K562 (cell line): ENCODE results near the gene ATP9B. TPM values are rescaled to one million over a fixed set of nuclear protein-coding genes. Genes with fewer than 3 reads are reported as not detected.

ENCODE experiments used
- ATAC-seq: fragments of 200-7000 bp; cut with Tn5 transposase; 3 replicates; pipeline ENCODE4 v1.9.1; 2020; ENCODE audit warnings: moderate library complexity
- BruUV-seq: library from RNA; stranded (reverse); fragments of 400-500 nt; replicated peaks from 2 replicates; lab custom pipeline; 2021; lab: Mats Ljungman, UMichigan
- CTCF ChIA-PET: fragments of 300-600 bp; formaldehyde crosslinking; extraction: SDS; loops from one replicate; lab custom pipeline; 2021; ENCODE audit warnings: low intra/inter-chr PET ratio; lab: Yijun Ruan, JAX
- POLR2A ChIA-PET: fragments of 300-600, 350-650 bp; sonication (Branson Sonifier 250); formaldehyde crosslinking; extraction: SDS; loops from one replicate; lab custom pipeline; 2021; ENCODE audit warnings: antibody characterized with exemption, inconsistent platforms; lab: Yijun Ruan, JAX
- DNase-seq, 4 experiments: peaks; one replicate each; pipeline versions ENCODE4 v3.0.0 to v3.0.0-alpha.2; 2011 to 2018; ENCODE audit warnings: low spot score in 3 of 4, mixed read lengths in 3 of 4; ENCODE audit errors: extremely low read depth in 1 of 4
- FAIRE-seq: peaks from 2 replicates; lab custom pipeline; 2011; peaks lifted over from hg19 to GRCh38; lab: Jason Lieb, UNC
- H2AFZ ChIP-seq: 2 replicates; pipeline ENCODE4 v1.6.0; 2011; ENCODE audit warnings: low read depth, low read length, control low read depth, inconsistent platforms
- H3K27ac ChIP-seq: fragments of 200-600 bp; 3 replicates; pipeline ENCODE4 v1.8.0; 2011; ENCODE audit warnings: low read depth, mild to moderate bottlenecking, control low read depth, inconsistent platforms, low read length, moderate library complexity, mixed read lengths; ENCODE audit errors: extremely low read depth
- H3K27me3 ChIP-seq, 2 experiments: fragments of 300-600 bp in 1 of 2; 2 replicates in 1 of 2; 3 replicates in 1 of 2; pipeline versions ENCODE4 v1.6.0 to v1.8.0; 2011; ENCODE audit warnings: inconsistent platforms in 2 of 2, low read length in 2 of 2, mild to moderate bottlenecking in 1 of 2, mixed read lengths in 1 of 2, moderate library complexity in 1 of 2; ENCODE audit not compliant: control insufficient read depth in 2 of 2, insufficient read depth in 2 of 2
- H3K36me3 ChIP-seq: fragments of 300-600 bp; 3 replicates; pipeline ENCODE4 v1.8.0; 2011; ENCODE audit warnings: mild to moderate bottlenecking, low read length, inconsistent platforms; ENCODE audit not compliant: control insufficient read depth, insufficient read depth
- H3K4me1 ChIP-seq, 2 experiments: fragments of 200-600 bp in 1 of 2; replicated peaks in 1 of 2; 2 replicates in 1 of 2; 3 replicates in 1 of 2; pipeline versions ENCODE4 v1.5.1 to v1.8.0; 2011; ENCODE audit warnings: inconsistent platforms in 2 of 2, low read length in 2 of 2, mild to moderate bottlenecking in 1 of 2, mixed read lengths in 1 of 2, moderate library complexity in 1 of 2; ENCODE audit not compliant: control insufficient read depth in 2 of 2, insufficient read depth in 2 of 2
- H3K4me2 ChIP-seq: 2 replicates; pipeline ENCODE4 v1.6.1; 2011; ENCODE audit warnings: low read length, control low read depth, inconsistent platforms, mixed read lengths; ENCODE audit not compliant: insufficient read depth
- H3K4me3 ChIP-seq: fragments of 200-600 bp; sonication (generic), shearing (Covaris generic); 2 replicates; pipeline ENCODE4 v1.5.1; 2016; ENCODE audit warnings: control low read depth, inconsistent platforms
- H3K79me2 ChIP-seq: fragments of 200-600 bp; 3 replicates; pipeline ENCODE4 v1.8.0; 2011; ENCODE audit warnings: low read length, inconsistent platforms; ENCODE audit not compliant: control insufficient read depth, insufficient read depth
- H3K9ac ChIP-seq, 2 experiments: 2 replicates each; pipeline versions ENCODE4 v1.6.0 to v1.6.1; 2011; ENCODE audit warnings: low read depth in 2 of 2, low read length in 2 of 2, control low read depth in 1 of 2, inconsistent platforms in 1 of 2, mild to moderate bottlenecking in 1 of 2, mixed read lengths in 1 of 2; ENCODE audit not compliant: insufficient read depth in 1 of 2
- H3K9me1 ChIP-seq: one replicate; pipeline ENCODE4 v1.6.0; 2011; ENCODE audit warnings: inconsistent platforms, mild to moderate bottlenecking, low read length, moderate library complexity; ENCODE audit not compliant: control insufficient read depth, insufficient read depth
- H3K9me3 ChIP-seq: replicated peaks from 2 replicates; pipeline ENCODE4 v1.5.1; 2011; ENCODE audit warnings: low read depth, low read length, inconsistent platforms; ENCODE audit not compliant: control insufficient read depth, insufficient read depth
- H4K20me1 ChIP-seq: replicated peaks from 2 replicates; pipeline ENCODE4 v1.6.1; 2011; ENCODE audit warnings: low read length, inconsistent platforms, mixed read lengths; ENCODE audit not compliant: control insufficient read depth, insufficient read depth
- E2F8 ChIP-seq: fragments of 450-650 bp; IDR thresholded peaks from 2 replicates; pipeline ENCODE4 v1.7.1; 2018; ENCODE audit warnings: mild to moderate bottlenecking, low read depth; ENCODE audit not compliant: partially characterized antibody
- ESRRB ChIP-seq: fragments of 250-450 bp; sonication (Bioruptor Pico); IDR thresholded peaks from 2 replicates; pipeline ENCODE4 v1.5.0; 2020; ENCODE audit warnings: mild to moderate bottlenecking, moderate library complexity, borderline replicate concordance
- NCOR1 ChIP-seq: fragments of 450-650 bp; IDR thresholded peaks from 2 replicates; pipeline ENCODE4 v1.6.1; 2016; ENCODE audit warnings: mild to moderate bottlenecking, moderate library complexity
- NFYB ChIP-seq: IDR thresholded peaks from 2 replicates; pipeline ENCODE4 v1.6.1; 2011; ENCODE audit warnings: mild to moderate bottlenecking, moderate library complexity; ENCODE audit not compliant: insufficient read length; ENCODE audit errors: extremely low read depth
- NR2F6 ChIP-seq: fragments of 450-650 bp; formaldehyde crosslinking; IDR thresholded peaks from 2 replicates; pipeline ENCODE4 v1.4.0; 2020; ENCODE audit warnings: mild to moderate bottlenecking
- NRF1 ChIP-seq, 2 experiments: fragments of 450-650 bp; IDR thresholded peaks in 1 of 2; conservative IDR thresholded peaks in 1 of 2; 2 replicates each; pipeline ENCODE4 v1.6.1; 2014; ENCODE audit warnings: mild to moderate bottlenecking in 2 of 2
- SMAD3 ChIP-seq: fragments of 450-650 bp; formaldehyde crosslinking; conservative IDR thresholded peaks from 2 replicates; pipeline ENCODE4 v1.4.0; 2020; ENCODE audit warnings: mild to moderate bottlenecking
- WGBS: fragments of 100-300 bp; shearing (Covaris generic); methylation state at CpG from one replicate; pipeline ENCODE4 v1.1.6; 2016; ENCODE audit warnings: low coverage, mixed read lengths; ENCODE audit not compliant: insufficient coverage; ENCODE audit errors: missing lambda C conversion rate; 5-methylcytosine and 5-hydroxymethylcytosine counted together
- in situ Hi-C: fragments of 300-500 bp; cut with MboI; formaldehyde crosslinking; loops from 4 replicates; pipeline ENCODE4 v1.15.0; 2018; ENCODE audit warnings: inconsistent platforms, mixed read lengths
- intact Hi-C: fragments of 100-400 bp; cut with micrococcal nuclease; formaldehyde crosslinking; loops from 2 replicates; pipeline ENCODE4 v1.14.2; 2022
- polyA plus RNA-seq, 8 experiments: library from polyadenylated mRNA; depleted of rRNA in 4 of 8; stranded (reverse) in 5 of 8; unstranded in 3 of 8; fragments of >200 nt; fragmentation: Nextera tagmentation in 2 of 8; fragmentation: Illumina TruSeq in 1 of 8; extraction: Ambion mirVana in 2 of 8; extraction: Trizol in 1 of 8; gene quantifications; 2 replicates each; pipeline versions ENCODE4 v1.2.1 to v1.2.3, GENCODE V29; 2011 to 2014; ENCODE audit warnings: inconsistent platforms in 1 of 8, missing spikeins in 1 of 8
- total RNA-seq, 7 experiments: library from RNA; depleted of rRNA in 6 of 7; stranded (reverse); fragments of >200 nt in 6 of 7; fragmentation: Illumina TruSeq in 2 of 7; extraction: Trizol in 2 of 7; gene quantifications; 2 replicates each; pipeline versions ENCODE4 v1.2.1 to v1.2.3, GENCODE V29; 2011 to 2021; ENCODE audit warnings: low replicate concordance in 1 of 7

Gene ATP9B
- total and polyA plus RNA-seq, 9 of the 15 experiments (the other 6 are each of a cell fraction or from before 2014, with no cell fraction given): 0.66 to 13.2 (median 7.9) TPM

GRCh38 chr18:79186649-79187048 is 117.5 kb downstream of the ATP9B start:
- Histone ChIP-seq H3K9me1 (no peaks in the 10 kb centered on the region), H3K9me3 (no peaks in the 10 kb centered on the region), H3K4me1 (no peaks in the 10 kb centered on the region), H2AFZ (no peak overlapping the region), H3K4me3 (no peak overlapping the region), H3K79me2 (no peaks in the 10 kb centered on the region), H3K27me3 (no peaks in the 10 kb centered on the region), H3K27ac (no peak overlapping the region), H3K4me2 (no peak overlapping the region), H4K20me1 (no peaks in the 10 kb centered on the region), H3K9ac (no peak overlapping the region), H3K36me3 (no peaks in the 10 kb centered on the region)
- intact Hi-C loops: no loop called here
- BruUV-seq: no TSS peak
- in situ Hi-C loops: no loop called here
- CTCF ChIA-PET: no interaction called here
- POLR2A ChIA-PET: interaction anchor here (1.3 kb wide), 1 partner anchor 10 kb away, joined by 5 read pairs; no protein-coding TSS in a partner anchor
- no peak for TF ChIP-seq NCOR1
- TF ChIP-seq NFYB: no peak
- no peak for TF ChIP-seq NR2F6 (CRISPR knock-in tag)
- TF ChIP-seq E2F8: no peak
- TF ChIP-seq SMAD3 (CRISPR knock-in tag): no peak
- no peak for TF ChIP-seq ESRRB (CRISPR knock-in tag)
- TF ChIP-seq NRF1 (conservative IDR thresholded peaks at IDR 0.05 in 1 of 2, IDR thresholded peaks at IDR 0.05 in 1 of 2): no peak
- ATAC-seq (no peak), FAIRE-seq (no peak), DNase-seq (no peak)
- 77% methylated on average over 2 of the region's 2 CpGs for WGBS
